Ovary (tissue), 9 donors: ENCODE data around the gene GTSF1L. TPM values are rescaled to one million over a fixed set of nuclear protein-coding genes. Genes with fewer than 3 reads are reported as not detected.

Source experiments
- DNase-seq, 5 donors: peaks; one replicate each; pipeline ENCODE4 v3.0.0-alpha.2; 2019 to 2020
- H3K27ac ChIP-seq, 2 donors: fragments of 200-600 bp; one replicate each; pipeline versions ENCODE4 v1.5.1 to v1.8.0; 2019 to 2022
- H3K27me3 ChIP-seq: fragments of 200-600 bp; one replicate; pipeline ENCODE4 v1.8.0; 2022
- H3K36me3 ChIP-seq: fragments of 200-600 bp; sonication (generic); one replicate; pipeline ENCODE4 v1.5.1; 2019
- H3K4me1 ChIP-seq: one replicate; pipeline ENCODE4 v1.8.1; 2013; ENCODE audit warnings: mild to moderate bottlenecking, moderate library complexity; ENCODE audit not compliant: insufficient read depth
- H3K4me3 ChIP-seq: fragments of 200-600 bp; sonication (generic); one replicate; pipeline ENCODE4 v1.5.1; 2017
- H3K9me3 ChIP-seq, 2 donors: fragments of 200-600 bp in 1 of 2; sonication (generic) in 1 of 2; one replicate each; pipeline versions ENCODE4 v1.5.1 to v1.8.1; 2013 to 2019; ENCODE audit warnings: mild to moderate bottlenecking in 1 of 2, moderate library complexity in 1 of 2
- EP300 ChIP-seq: sonication (generic); formaldehyde crosslinking; IDR thresholded peaks from one replicate; pipeline ENCODE4 v1.6.1; 2017; ENCODE audit warnings: antibody characterized with exemption
- POLR2A ChIP-seq: fragments of 450-650 bp; IDR thresholded peaks from one replicate; pipeline ENCODE4 v1.6.1; 2017; ENCODE audit warnings: antibody characterized with exemption, mild to moderate bottlenecking, moderate library complexity
- WGBS, 3 donors: extraction: QIAGEN DNeasy Blood & Tissue Kit in 1 of 3; methylation state at CpG; one replicate each; pipeline versions ENCODE4 v1.1.5 to v1.1.7; 2013 to 2017; 5-methylcytosine and 5-hydroxymethylcytosine counted together
- intact Hi-C, 4 donors: fragments of 100-400 bp; cut with DNase I; formaldehyde crosslinking; loops; one replicate each; pipeline versions ENCODE4 v1.11.0 to v1.15.1; 2022 to 2023
- polyA plus RNA-seq, 2 donors: library from polyadenylated mRNA; stranded (reverse); fragments of 200-250 nt in 1 of 2; fragments of 350-450 nt in 1 of 2; fragmentation: Illumina TruSeq in 1 of 2; extraction: RNeasy Lipid Tissue Mini Kit (QIAGEN cat#74804) in 1 of 2; gene quantifications; one replicate each; pipeline ENCODE4 v1.2.3, GENCODE V29; 2013 to 2014
- total RNA-seq, 7 donors: library from RNA; depleted of rRNA in 2 of 7; stranded (reverse); fragments of >200 nt in 2 of 7; fragmentation: NEBNext Ultra II Directional in 3 of 7; extraction: Animal tissue kit (Norgen Biotek cat#: 25700) in 3 of 7; gene quantifications; one replicate each; pipeline versions ENCODE4 v1.1.0 to v1.2.4, GENCODE V29; 2016 to 2023
- TF ChIP-seq, protein P1 (sequence below), 3 donors: fragments of 450-650 bp in 2 of 3; fragments of 200-600 bp in 1 of 3; IDR thresholded peaks; one replicate each; pipeline versions ENCODE4 v1.5.1 to v1.8.0; 2016 to 2022; ENCODE audit warnings: antibody characterized with exemption in 3 of 3, mild to moderate bottlenecking in 1 of 3
- donor health status: DM: no; HTN: no; CAD: no; lungs with moderate emphysema.
- donor health status: DM: no; HTN: no; CAD: no.
- donor health status: Bipolar disorder and iron deficiency.
- donor health status: DM: yes; HTN: yes; CAD: no.
- donor health status: DM: no; HTN: no; CAD: no.
- donor health status: DM: yes; HTN: yes; CAD: no.

GTSF1L gene
- total and polyA plus RNA-seq, 9 donors: not detected

GRCh38 chr20:43716123-43716522 lies 10.7 kb downstream of the GTSF1L start:
- H3K27ac ChIP-seq: no peak overlapping the region
- H3K36me3 ChIP-seq: no peaks in the 10 kb centered on the region
- WGBS, 3 donors: 78 to 85% (median 78%) methylated on average over 4 of the region's 4 CpGs
- intact Hi-C loops: no loop called here
- TF ChIP-seq EP300 (no peak), POLR2A (no peak)
- TF ChIP-seq, protein P1, sequence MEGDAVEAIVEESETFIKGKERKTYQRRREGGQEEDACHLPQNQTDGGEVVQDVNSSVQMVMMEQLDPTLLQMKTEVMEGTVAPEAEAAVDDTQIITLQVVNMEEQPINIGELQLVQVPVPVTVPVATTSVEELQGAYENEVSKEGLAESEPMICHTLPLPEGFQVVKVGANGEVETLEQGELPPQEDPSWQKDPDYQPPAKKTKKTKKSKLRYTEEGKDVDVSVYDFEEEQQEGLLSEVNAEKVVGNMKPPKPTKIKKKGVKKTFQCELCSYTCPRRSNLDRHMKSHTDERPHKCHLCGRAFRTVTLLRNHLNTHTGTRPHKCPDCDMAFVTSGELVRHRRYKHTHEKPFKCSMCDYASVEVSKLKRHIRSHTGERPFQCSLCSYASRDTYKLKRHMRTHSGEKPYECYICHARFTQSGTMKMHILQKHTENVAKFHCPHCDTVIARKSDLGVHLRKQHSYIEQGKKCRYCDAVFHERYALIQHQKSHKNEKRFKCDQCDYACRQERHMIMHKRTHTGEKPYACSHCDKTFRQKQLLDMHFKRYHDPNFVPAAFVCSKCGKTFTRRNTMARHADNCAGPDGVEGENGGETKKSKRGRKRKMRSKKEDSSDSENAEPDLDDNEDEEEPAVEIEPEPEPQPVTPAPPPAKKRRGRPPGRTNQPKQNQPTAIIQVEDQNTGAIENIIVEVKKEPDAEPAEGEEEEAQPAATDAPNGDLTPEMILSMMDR (IDR thresholded peaks at IDR 0.05): no peak
- no peaks in the 10 kb centered on the region for H3K4me1 ChIP-seq
- DNase-seq: no peak
- no peaks in the 10 kb centered on the region for H3K27me3 ChIP-seq
- no peaks in the 10 kb centered on the region for H3K9me3 ChIP-seq
- no peak overlapping the region for H3K4me3 ChIP-seq

GRCh38 chr20:43715511-43715910 lies 11.3 kb downstream of the GTSF1L start:
- Histone ChIP-seq H3K36me3 (no peaks in the 10 kb centered on the region), H3K4me1 (no peaks in the 10 kb centered on the region), H3K27me3 (no peaks in the 10 kb centered on the region), H3K4me3 (no peak overlapping the region), H3K9me3 (no peaks in the 10 kb centered on the region), H3K27ac (no peak overlapping the region)
- intact Hi-C loops: no loop called here
- no peak for TF ChIP-seq POLR2A
- no peak for TF ChIP-seq EP300
- TF ChIP-seq, protein P1 (IDR thresholded peaks at IDR 0.05): no peak
- no peak for DNase-seq
- WGBS, 3 donors: 88 to 93% (median 91%) methylated on average over 6 of the region's 6 CpGs

GRCh38 chr20:43715044-43715443 lies 11.8 kb downstream of the GTSF1L start:
- H3K4me1 ChIP-seq: no peaks in the 10 kb centered on the region
- TF ChIP-seq, protein P1 (IDR thresholded peaks at IDR 0.05): no peak
- TF ChIP-seq POLR2A: no peak
- no peak overlapping the region for H3K4me3 ChIP-seq
- no peaks in the 10 kb centered on the region for H3K9me3 ChIP-seq
- no peaks in the 10 kb centered on the region for H3K36me3 ChIP-seq
- intact Hi-C loops: no loop called here
- 97 to 99% (median 98%) methylated on average over 9 of the region's 9 CpGs for whole genome bisulfite sequencing, 3 donors
- DNase-seq: no peak
- H3K27ac ChIP-seq: no peak overlapping the region
- no peaks in the 10 kb centered on the region for H3K27me3 ChIP-seq

DNA sequence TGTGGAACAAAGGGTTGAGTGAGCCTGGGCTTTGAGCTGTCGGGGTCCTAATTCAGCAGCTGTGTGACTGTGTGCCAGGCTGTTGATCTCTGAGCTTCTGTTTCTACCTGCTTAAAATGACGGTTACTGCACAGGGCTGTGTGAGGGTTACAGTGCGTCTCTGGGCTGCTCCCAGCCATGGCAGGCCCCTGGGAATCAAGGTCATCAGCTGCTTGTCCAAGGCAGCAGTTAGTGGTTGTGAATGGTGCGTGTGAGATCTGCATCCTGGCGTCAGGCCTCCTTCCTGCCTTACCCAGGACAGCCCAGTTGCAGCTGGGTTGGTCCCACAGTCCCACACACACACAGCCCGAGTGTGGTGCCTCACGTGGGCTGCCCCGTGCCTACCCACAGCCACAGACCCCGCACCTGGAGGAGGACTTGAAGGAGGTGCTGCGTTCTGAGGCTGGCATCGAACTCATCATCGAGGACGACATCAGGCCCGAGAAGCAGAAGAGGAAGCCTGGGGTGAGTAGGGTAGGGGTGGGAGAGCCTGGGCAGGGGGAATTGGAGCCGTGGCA lies 15.6 kb downstream of the GTSF1L start:
- no peak overlapping the region for H3K27ac ChIP-seq
- DNase-seq: no peak
- 86 to 91% (median 87%) methylated on average over 15 of the region's 15 CpGs for WGBS, 3 donors
- intact Hi-C loops: no loop called here
- H3K9me3 ChIP-seq: no peaks in the 10 kb centered on the region
- H3K4me3 ChIP-seq: no peak overlapping the region
- no peaks in the 10 kb centered on the region for H3K4me1 ChIP-seq
- TF ChIP-seq EP300 (no peak), POLR2A (no peak)
- TF ChIP-seq, protein P1 (IDR thresholded peaks at IDR 0.05): no peak
- no peaks in the 10 kb centered on the region for H3K27me3 ChIP-seq
- no peaks in the 10 kb centered on the region for H3K36me3 ChIP-seq
